NCI-H146 treated with DMSO at 0.1 percent for 48 hours (cell line): ENCODE data around the gene DCHS2.

Source experiments
- DNase-seq: peaks from one replicate; lab custom pipeline; 2025; ENCODE audit not compliant: unreplicated experiment; lab: John Stamatoyannopoulos, UW

The DCHS2 gene

GRCh38 chr4:154329268-154329868 is 162.2 kb downstream of the DCHS2 start:
- no peak for DNase-seq

DNA sequence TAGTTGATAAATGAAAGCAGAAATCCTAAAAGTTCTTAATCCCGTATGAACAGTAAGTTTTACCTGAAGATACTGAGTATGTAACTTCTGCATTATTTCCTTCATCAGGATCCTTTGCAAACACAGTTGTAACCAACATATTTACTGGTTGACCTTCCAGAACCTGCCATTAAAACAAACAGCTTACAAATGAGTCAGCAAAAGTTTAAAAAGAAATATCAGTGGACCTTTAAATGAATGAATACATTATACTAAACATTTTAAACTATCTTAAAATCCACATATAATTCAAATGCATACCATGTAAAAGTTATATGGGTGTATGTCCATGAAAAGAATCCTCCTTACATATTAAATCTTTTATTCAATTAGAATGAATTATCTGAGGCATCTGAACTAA is 163.6 kb downstream of the DCHS2 start:
- DNase-seq = no peak

DNA sequence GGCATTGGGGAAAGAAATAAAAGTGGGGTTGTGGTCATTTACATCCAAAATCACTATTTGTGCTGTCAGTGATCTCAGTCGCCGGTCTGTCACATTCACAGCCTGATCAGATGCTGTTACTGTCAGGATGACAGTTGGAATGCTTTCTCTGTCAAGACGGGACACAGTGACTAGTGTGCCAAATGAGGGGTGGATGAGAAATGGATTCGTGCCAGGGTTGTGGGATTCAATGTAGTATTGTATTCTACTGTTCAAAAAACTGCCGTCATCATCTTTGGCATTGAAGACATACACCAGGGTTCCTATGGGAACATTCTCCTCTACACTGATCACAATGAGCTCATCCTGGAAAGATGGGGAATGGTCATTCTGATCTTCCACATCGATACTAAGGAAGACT is 171.1 kb downstream of the DCHS2 start:
- no peak for DNase-seq

- DNase-seq = no peak
Observed at GRCh38 chr4:154319736-154320135, 171.9 kb downstream of the DCHS2 start.

GRCh38 chr4:154317201-154317999 is 174.2 kb downstream of the DCHS2 start:
- no peak for DNase-seq

DNA sequence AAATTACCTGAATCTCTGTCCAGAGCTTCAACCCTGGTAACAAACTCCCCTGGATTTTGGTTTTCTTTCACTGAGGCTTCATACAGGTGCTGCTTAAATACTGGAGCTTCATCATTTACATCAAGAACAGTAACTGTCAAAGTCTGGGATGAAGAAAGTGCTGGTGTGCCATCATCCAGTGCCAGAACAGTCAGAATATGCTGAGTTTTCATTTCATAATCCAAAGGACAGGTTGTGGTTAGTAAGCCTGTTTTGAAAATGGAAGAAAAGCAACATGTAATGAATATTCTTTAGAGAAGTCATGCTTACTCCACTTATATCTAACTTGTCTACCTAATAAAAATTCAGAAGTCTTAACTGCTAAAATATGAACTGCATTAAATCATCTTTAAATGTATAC is 175.9 kb downstream of the DCHS2 start:
- DNase-seq = no peak

GRCh38 chr4:154314248-154314647 is 177.4 kb downstream of the DCHS2 start:
- no peak for DNase-seq

GRCh38 chr4:154313004-154313585 is 178.5 kb downstream of the DCHS2 start:
- no peak for DNase-seq

- DNase-seq = no peak
Observed at GRCh38 chr4:154312246-154312645, 179.4 kb downstream of the DCHS2 start.

GRCh38 chr4:154310578-154310977 is 181.0 kb downstream of the DCHS2 start:
- DNase-seq = no peak

DNA sequence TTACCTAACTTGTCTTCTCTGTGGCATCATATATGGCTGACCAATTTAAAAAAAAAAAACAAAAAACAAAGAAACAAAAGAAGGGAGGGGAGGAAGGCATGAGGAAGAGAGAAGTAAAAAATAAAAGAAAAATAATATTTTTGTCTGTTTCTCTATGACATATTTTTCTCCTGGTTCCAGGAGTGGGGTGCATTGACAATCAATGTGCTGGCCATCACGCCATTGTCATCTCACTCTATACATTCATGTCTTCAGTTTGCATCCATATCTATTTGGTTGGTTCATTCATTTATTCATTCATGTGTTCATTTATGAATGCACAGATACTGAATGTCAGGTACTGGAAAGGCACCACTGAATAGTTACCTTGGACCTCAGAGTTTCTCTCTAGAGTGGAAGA is 183.4 kb downstream of the DCHS2 start:
- DNase-seq = no peak

DNA sequence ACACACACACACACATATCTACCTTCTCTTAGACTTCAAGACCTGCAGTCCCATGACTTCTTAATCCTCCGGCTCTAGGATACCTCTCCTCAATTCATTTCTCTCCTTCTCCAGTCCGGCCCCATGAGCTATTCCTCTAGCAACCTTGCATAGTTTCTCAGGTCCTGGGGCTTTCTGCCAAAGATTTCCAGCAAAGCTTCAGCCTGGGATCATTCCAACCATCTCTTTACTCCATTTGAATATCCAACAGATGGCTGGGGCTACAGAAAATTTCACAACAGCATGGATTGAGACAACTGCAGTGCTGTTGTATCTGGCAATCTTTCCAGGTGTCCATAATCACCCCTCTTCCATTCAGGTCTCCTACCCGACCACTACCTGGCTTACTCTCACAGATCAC is 184.1 kb downstream of the DCHS2 start:
- no peak for DNase-seq

DNA sequence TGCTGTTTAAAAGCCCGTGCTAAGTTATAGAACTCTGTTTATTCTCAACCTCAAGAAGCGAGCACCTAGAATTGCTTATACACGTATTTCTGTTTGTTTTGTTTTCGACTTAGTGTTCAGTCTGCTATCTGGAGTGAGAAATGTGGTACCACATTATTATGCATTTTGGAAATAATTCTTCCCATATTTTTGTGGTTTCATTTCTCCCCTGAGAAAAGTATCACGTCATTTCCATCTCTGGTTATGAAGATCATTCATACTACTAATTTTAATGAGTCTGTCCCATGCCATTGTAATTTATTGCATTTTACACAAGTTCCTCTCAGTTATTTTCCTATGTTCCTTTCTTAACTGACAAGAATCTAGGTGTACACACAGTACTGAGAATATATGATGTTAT is 186.0 kb downstream of the DCHS2 start:
- no peak for DNase-seq

DNA sequence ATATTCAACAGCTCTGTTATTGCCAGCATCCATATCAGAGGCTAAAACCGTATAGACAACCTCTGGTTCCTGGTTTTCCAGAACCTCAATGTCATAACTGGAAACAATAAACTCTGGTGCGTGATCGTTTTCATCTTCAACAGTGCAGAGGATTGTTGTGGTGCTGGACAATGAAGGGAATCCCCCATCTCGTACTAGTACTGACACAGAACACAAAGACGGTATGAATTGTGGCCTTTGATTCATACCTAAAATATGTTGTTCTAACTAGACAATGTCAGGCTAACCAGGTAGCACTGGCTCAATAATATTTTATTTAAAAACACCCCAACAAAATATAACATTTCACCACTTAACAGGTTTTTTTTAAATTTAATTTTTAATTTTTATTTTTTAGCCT is 186.9 kb downstream of the DCHS2 start:
- DNase-seq = no peak

DNA sequence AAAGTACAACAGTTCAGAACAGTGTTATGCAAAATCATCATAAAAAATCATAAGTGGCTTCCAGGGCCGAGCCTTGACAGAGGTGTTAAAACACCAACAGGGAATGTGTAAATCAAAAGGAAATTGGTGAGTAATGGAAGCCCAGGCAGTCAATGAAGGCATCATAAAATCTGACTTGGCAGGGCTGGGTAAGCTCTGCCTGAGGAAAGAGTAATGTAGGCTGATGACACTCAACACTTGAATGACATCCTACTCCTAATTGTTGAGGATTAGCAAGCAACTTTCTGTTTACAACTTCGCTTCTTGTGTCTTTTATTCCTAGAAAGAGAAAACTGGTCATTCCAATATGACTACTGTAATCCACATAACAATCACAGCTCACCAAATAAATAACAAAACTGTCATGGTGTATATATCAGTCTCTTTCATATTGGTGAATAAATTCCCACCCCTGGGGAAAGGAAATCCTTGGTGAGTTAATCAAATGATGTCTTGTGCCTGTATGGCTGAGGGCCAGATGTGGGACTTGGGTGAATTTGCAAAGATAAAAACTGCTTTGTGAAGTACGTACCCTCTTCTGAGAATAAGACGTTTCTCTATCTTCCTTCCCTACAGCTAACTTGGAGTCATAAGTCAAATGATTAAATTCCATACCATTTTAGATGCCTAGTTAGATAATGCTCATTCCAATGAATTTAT is 196.8 kb downstream of the DCHS2 start:
- no peak for DNase-seq

DNA sequence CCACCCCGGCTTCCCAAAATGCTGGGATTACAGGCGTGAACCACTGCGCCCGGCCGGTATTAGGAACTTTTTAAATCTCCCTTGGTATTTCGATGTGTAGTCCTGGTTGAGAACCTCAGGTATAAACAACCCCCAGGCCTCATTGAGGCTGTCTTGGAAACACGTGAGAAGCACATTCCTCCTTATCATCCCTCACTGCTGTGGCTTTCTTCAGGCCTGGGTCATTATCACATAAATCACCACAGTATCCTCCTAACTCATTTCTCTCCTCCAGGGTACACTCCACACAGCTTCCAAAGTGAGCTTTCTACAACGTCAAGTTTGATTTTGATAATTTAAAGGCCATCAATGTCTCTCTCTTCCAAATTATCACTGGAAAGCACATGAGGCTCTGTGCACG is 198.2 kb downstream of the DCHS2 start:
- DNase-seq = no peak

- no peak for DNase-seq
Observed at GRCh38 chr4:154292589-154292988, 199.0 kb downstream of the DCHS2 start.

- no peak for DNase-seq
Observed at GRCh38 chr4:154277172-154277571, 214.4 kb downstream of the DCHS2 start.

DNA sequence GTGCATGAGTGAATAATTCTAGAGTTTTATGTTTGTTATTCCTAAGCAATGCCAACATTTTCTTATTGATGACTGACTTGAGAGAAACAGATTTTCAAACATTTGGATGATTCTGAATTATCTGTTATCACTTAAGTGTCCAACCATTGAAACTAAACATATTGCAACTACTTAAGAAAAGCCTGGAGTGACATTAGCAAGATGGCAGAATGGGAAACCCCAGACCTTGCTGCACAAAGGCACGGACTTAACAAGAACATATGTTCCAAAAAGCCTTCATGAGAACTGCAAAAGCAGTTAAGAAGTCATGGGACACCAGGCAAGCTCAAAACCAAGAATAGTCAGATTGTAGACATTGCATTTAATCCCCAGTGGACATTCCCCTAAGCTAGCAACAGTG is 215.1 kb downstream of the DCHS2 start:
- no peak for DNase-seq

GRCh38 chr4:154254999-154255398 is 236.6 kb downstream of the DCHS2 start:
- no peak for DNase-seq

- DNase-seq = no peak
Observed at GRCh38 chr4:154234576-154234975, 257.0 kb downstream of the DCHS2 start.
